Measurements from ENCODE around the gene ACOT9.

- TF ChIP-seq EZH2phosphoT487 (IDR thresholded peaks at IDR 0.05; ENCODE audit: low read depth, severe bottlenecking, unreplicated experiment) (no peak), CTCF (IDR thresholded peaks at IDR 0.05; ENCODE audit: poor library complexity) (no peak)
Measured at GRCh38 chrX:23765449-23765848, 22.4 kb upstream of the ACOT9 start.
